Large intestine (tissue), 12 donors: ENCODE data around the gene TOGARAM1. TPM values are rescaled to one million over a fixed set of nuclear protein-coding genes. Genes with fewer than 3 reads are reported as not detected.

ENCODE experiments used
- DNase-seq, 2 donors: peaks; one replicate each; pipeline versions ENCODE4 v3.0.0 to v3.0.0-alpha.2; 2013
- H3K27ac ChIP-seq: one replicate; pipeline ENCODE4 v1.5.1; 2013; ENCODE audit warnings: low read length
- H3K27me3 ChIP-seq: 2 replicates; pipeline ENCODE4 v1.6.1; 2013; ENCODE audit warnings: low read length; ENCODE audit not compliant: control insufficient read depth, insufficient read depth
- H3K36me3 ChIP-seq: 2 replicates; pipeline ENCODE4 v1.6.1; 2013; ENCODE audit warnings: low read length; ENCODE audit not compliant: control insufficient read depth, insufficient read depth
- H3K4me1 ChIP-seq: one replicate; pipeline ENCODE4 v1.6.1; 2013; ENCODE audit warnings: low read length; ENCODE audit not compliant: control insufficient read depth, insufficient read depth
- H3K4me3 ChIP-seq: one replicate; pipeline ENCODE4 v1.5.1; 2013; ENCODE audit warnings: low read length
- H3K9me3 ChIP-seq: one replicate; pipeline ENCODE4 v1.6.1; 2013; ENCODE audit warnings: mild to moderate bottlenecking, low read depth, low read length, moderate library complexity; ENCODE audit not compliant: control insufficient read depth
- WGBS: methylation state at CpG from one replicate; pipeline ENCODE4 v1.1.5; 2013; ENCODE audit warnings: low lambda C conversion rate; ENCODE audit not compliant: insufficient coverage; 5-methylcytosine and 5-hydroxymethylcytosine counted together
- long read RNA-seq, 11 donors: transcript quantifications; one replicate each; lab custom pipeline, GENCODE V29; 2026
- polyA plus RNA-seq: library from polyadenylated mRNA; unstranded; fragments of 120-200 nt; gene quantifications from one replicate; pipeline ENCODE4 v1.2.1, GENCODE V29; 2013

The TOGARAM1 gene, protein sequence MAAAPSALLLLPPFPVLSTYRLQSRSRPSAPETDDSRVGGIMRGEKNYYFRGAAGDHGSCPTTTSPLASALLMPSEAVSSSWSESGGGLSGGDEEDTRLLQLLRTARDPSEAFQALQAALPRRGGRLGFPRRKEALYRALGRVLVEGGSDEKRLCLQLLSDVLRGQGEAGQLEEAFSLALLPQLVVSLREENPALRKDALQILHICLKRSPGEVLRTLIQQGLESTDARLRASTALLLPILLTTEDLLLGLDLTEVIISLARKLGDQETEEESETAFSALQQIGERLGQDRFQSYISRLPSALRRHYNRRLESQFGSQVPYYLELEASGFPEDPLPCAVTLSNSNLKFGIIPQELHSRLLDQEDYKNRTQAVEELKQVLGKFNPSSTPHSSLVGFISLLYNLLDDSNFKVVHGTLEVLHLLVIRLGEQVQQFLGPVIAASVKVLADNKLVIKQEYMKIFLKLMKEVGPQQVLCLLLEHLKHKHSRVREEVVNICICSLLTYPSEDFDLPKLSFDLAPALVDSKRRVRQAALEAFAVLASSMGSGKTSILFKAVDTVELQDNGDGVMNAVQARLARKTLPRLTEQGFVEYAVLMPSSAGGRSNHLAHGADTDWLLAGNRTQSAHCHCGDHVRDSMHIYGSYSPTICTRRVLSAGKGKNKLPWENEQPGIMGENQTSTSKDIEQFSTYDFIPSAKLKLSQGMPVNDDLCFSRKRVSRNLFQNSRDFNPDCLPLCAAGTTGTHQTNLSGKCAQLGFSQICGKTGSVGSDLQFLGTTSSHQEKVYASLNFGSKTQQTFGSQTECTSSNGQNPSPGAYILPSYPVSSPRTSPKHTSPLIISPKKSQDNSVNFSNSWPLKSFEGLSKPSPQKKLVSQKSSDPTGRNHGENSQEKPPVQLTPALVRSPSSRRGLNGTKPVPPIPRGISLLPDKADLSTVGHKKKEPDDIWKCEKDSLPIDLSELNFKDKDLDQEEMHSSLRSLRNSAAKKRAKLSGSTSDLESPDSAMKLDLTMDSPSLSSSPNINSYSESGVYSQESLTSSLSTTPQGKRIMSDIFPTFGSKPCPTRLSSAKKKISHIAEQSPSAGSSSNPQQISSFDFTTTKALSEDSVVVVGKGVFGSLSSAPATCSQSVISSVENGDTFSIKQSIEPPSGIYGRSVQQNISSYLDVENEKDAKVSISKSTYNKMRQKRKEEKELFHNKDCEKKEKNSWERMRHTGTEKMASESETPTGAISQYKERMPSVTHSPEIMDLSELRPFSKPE (N-terminal part only)
- 20.3 TPM for polyA plus RNA-seq
- long read RNA-seq, donor 1, partial matches to known transcripts, result 6 of 6 reads
- long read RNA-seq, donor 1, other reads (novel, unspliced or antisense), result 0 of 6 reads
- long read RNA-seq, donor 2, full-length matches to known transcripts, result 2 of 15 reads
- long read RNA-seq, donor 2, partial matches to known transcripts, result 13 of 15 reads
- long read RNA-seq, donor 2, other reads (novel, unspliced or antisense), result 0 of 15 reads
- long read RNA-seq, donor 3, result 0 reads
- long read RNA-seq, donor 4, result 0 reads
- long read RNA-seq, donor 5, result 0 reads
- long read RNA-seq, donor 6, full-length matches to known transcripts, result 2 of 2 reads
- long read RNA-seq, donor 6, partial matches to known transcripts, result 0 of 2 reads
- long read RNA-seq, donor 6, other reads (novel, unspliced or antisense), result 0 of 2 reads
- long read RNA-seq, donor 7, result 0 reads
- long read RNA-seq, donor 8, full-length matches to known transcripts, result 2 of 13 reads
- long read RNA-seq, donor 8, partial matches to known transcripts, result 11 of 13 reads
- long read RNA-seq, donor 8, other reads (novel, unspliced or antisense), result 0 of 13 reads
- long read RNA-seq, donor 9, full-length matches to known transcripts, result 2 of 8 reads
- long read RNA-seq, donor 9, partial matches to known transcripts, result 6 of 8 reads
- long read RNA-seq, donor 9, other reads (novel, unspliced or antisense), result 0 of 8 reads
- long read RNA-seq, donor 10, result 0 reads
- long read RNA-seq, donor 11, full-length matches to known transcripts, result 1 of 1 reads
- long read RNA-seq, donor 11, partial matches to known transcripts, result 0 of 1 reads
- long read RNA-seq, donor 11, other reads (novel, unspliced or antisense), result 0 of 1 reads

DNA sequence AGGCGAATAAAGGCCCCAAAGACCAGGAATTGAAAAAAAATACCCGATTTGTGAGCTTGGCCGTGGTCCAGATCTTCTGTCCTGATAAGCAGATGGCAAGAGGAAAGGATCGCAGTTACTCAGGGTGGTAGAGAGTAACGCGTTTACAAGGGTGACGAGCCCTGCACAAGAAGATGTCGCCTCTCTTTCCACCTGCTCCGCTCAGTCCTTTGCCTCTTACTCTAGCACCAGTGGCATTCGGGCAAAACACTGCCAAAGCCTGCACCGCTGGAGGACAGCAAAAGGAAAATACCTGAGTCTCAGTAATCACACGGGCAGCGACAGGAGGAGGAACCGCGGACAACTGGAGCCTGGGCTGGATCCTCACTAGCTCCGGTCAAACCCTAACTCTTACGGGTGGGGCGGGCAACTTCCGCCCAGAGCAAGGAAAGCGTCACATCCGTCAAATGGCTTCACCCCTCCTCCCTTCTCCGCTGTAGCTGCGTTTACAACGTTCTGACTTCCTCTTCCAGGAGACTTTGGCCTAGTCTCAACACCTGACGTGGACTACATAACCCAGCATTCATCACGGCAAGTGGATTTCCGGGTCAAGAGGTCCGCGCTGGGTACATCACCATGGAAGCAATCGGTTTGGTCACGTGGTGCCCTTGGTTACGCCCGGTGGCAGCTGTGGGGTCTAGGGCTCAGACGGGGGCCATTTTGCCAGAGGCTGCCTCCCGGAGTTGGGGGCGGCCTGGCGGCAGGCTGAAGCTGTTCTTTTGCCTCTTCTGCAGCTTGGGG, at the start of gene TOGARAM1, which contains the start of gene KLHL28:
TSS of gene TOGARAM1 (plus strand) at position 637 of the 780 bp plus-strand sequence. CDS start 232 bp downstream, outside the sequence.
TSS of gene KLHL28 (minus strand) at position 394 of the 780 bp plus-strand sequence. CDS start 16,019 bp downstream, outside the sequence.
- H3K36me3 ChIP-seq, result peaks cover 2% of the 10 kb centered on the region
- H3K4me3 ChIP-seq, result peak within 1 kb of the TSS; percentile 85
- DNase-seq, result peak; percentile 100
- peaks cover 7% of the 10 kb centered on the region for H3K4me1 ChIP-seq
- WGBS, result 0% methylated on average over 1 of the region's 37 CpGs
- peak within 1 kb of the TSS; percentile 95 for H3K27ac ChIP-seq
- H3K9me3 ChIP-seq, result no peaks in the 10 kb centered on the region
- H3K27me3 ChIP-seq, result no peaks in the 10 kb centered on the region

DNA sequence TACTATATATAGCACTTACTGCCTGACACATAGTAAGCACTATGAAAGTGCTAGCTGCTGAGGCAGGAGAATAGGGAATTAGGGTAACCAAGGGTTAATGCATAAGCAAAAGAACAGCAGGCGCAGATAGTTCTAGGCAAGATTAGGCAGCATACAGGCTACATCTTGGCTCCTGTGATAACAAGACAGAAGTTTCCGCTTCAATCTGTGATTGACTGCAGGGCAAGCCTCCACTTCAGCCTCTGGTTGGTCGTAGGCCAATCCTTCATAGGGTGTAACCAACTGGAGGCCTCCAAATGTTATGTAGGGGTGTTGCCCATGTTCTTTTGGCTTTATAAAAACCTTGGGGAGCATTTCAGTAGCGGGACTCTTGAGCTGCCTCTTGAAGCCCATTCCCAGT, 47.1 kb upstream of the TOGARAM1 start:
- Histone ChIP-seq H3K4me1 (peaks cover 3% of the 10 kb centered on the region), H3K27me3 (peaks cover 23% of the 10 kb centered on the region), H3K4me3 (no peak overlapping the region), H3K36me3 (no peaks in the 10 kb centered on the region), H3K27ac (no peak overlapping the region), H3K9me3 (peaks cover 7% of the 10 kb centered on the region)
- no CpG with 5 or more reads among the region's 4 CpGs for WGBS
- no peak for DNase-seq

DNA sequence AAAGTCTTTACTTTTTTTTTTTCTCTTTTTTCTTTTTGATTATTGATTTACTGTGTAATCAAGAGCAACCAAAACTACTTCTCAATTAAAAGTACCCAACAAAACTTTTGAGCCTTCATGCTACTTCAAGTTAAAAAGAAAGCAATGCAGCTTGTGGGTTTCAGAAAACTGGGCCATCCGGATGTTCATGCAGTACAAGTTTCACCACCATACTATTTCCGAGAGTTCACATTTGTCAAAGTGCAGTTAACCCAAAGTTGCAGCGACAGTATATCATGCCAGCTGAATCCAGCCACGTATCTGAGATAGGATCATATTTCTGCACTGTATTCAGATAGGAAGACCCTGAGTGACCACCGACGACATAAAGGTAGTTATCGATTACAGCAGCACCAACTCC, 33.2 kb upstream of the TOGARAM1 start:
- no peak overlapping the region for H3K4me3 ChIP-seq
- H3K4me1 ChIP-seq, result no peaks in the 10 kb centered on the region
- H3K9me3 ChIP-seq, result no peaks in the 10 kb centered on the region
- H3K27me3 ChIP-seq, result no peaks in the 10 kb centered on the region
- no CpG with 5 or more reads among the region's 7 CpGs for WGBS
- no peak overlapping the region for H3K27ac ChIP-seq
- H3K36me3 ChIP-seq, result no peaks in the 10 kb centered on the region
- no peak for DNase-seq

DNA sequence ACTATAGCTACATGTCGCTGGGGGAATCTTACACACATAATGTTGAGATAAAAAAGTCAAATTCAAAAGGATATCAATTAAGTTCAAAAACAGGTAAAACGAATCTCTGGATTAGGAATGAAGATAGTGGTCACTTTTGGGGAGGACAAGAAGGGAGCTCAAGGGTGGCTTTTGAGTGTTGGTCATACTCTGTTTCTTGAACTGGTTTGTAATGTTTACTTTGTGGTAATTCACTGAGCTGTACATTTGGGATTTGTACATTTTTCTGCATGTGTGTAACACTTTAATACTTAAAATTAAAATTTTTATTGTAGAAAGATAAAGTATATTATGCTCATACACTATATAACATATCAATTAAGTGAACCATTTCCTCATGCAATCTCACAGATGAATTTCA, 26.8 kb upstream of the TOGARAM1 start:
- no peaks in the 10 kb centered on the region for H3K9me3 ChIP-seq
- WGBS, result 90% methylated on average over 2 of the region's 2 CpGs
- H3K4me3 ChIP-seq, result no peak overlapping the region
- H3K36me3 ChIP-seq, result peaks cover 25% of the 10 kb centered on the region
- H3K4me1 ChIP-seq, result no peaks in the 10 kb centered on the region
- no peak for DNase-seq
- no peak overlapping the region for H3K27ac ChIP-seq
- no peaks in the 10 kb centered on the region for H3K27me3 ChIP-seq

DNA sequence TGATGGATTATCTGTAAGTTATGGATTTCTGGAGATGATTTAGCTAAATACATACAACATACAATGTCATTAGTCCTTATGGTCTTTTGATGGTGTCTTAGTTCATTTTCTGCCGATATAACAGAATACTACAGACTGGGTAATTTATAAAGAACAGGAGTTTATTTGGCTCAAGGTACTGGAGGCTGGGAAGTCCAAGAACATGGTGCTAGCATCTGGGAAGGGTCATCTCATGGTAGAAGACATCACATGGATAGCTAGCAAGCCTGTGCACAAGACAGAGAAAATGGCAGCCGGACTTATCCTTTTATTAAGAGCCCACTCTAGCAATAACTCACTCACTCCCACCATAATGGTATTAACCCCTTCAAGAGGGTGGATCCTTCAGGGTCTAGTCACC, 24.4 kb upstream of the TOGARAM1 start:
- Histone ChIP-seq H3K9me3 (no peaks in the 10 kb centered on the region), H3K4me1 (no peaks in the 10 kb centered on the region), H3K27me3 (no peaks in the 10 kb centered on the region), H3K27ac (no peak overlapping the region), H3K36me3 (peaks cover 35% of the 10 kb centered on the region), H3K4me3 (no peak overlapping the region)
- no CpG with 5 or more reads among the region's 2 CpGs for WGBS
- no peak for DNase-seq

DNA sequence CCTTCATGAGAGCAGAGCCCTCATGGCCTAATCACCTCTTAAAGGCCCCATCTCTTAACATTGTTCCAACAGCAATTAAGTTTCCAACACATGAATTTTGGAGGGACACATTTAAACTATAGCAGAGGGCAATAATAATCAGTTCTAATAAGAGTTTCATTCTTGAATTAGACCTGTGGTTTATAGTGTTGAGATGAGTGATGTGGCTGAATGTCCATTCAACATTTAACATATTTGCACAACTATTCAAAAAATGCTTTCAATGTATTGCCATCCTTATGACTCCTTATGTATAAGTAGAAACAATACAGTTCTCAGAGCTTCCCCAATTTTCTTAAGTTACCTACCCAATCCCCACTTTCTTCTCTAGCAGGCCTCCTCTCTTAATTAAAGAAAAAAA, 21.8 kb upstream of the TOGARAM1 start:
- DNase-seq, result no peak
- no peaks in the 10 kb centered on the region for H3K4me1 ChIP-seq
- H3K36me3 ChIP-seq, result peaks cover 36% of the 10 kb centered on the region
- no peaks in the 10 kb centered on the region for H3K9me3 ChIP-seq
- H3K27me3 ChIP-seq, result no peaks in the 10 kb centered on the region
- no peak overlapping the region for H3K27ac ChIP-seq
- no peak overlapping the region for H3K4me3 ChIP-seq

DNA sequence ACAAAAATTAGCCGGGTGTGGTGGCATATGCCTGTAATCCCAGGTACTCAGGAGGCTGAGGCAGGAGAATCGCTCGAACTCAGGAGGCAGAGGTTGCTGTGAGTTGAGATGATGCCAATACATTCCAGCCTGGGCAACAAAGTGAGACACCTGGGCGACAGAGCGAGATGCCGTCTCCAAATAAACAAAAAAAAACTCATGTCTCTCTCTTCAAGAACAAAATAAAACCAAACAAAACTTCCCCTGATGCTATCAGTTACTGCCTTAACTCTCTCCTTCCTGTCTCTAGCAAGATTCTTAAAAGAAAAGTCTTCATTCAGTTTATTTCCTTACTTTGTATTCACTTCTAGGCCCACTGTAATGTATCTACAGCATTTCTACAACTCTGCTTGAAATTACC, 21.0 kb upstream of the TOGARAM1 start:
- Histone ChIP-seq H3K27ac (no peak overlapping the region), H3K9me3 (no peaks in the 10 kb centered on the region), H3K4me3 (no peak overlapping the region), H3K36me3 (peaks cover 41% of the 10 kb centered on the region), H3K27me3 (no peaks in the 10 kb centered on the region), H3K4me1 (no peaks in the 10 kb centered on the region)
- WGBS, result no CpG with 5 or more reads among the region's 6 CpGs
- DNase-seq, result no peak

DNA sequence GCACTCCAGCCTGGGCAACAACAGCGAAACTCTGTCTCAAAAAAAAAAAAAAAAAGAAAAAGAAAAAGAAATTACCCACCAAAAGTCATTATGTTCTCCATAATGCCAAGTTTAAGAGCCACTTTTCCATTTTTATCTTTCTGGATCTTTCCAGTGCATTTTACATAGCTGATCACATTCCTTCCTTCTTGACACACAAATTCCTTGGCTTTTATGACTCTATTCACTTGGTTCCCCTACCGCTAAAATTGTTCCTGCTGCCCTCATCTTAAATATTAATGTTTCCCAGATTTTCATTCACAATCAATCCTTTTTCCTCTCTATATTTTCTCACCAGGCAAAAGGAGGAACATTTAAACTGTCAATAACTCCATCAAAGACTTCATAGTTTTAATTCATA, 20.4 kb upstream of the TOGARAM1 start:
- no peaks in the 10 kb centered on the region for H3K9me3 ChIP-seq
- no peak overlapping the region for H3K4me3 ChIP-seq
- 100% methylated on average over 1 of the region's 2 CpGs for WGBS
- H3K27ac ChIP-seq, result no peak overlapping the region
- H3K36me3 ChIP-seq, result peaks cover 40% of the 10 kb centered on the region
- DNase-seq, result no peak
- no peaks in the 10 kb centered on the region for H3K27me3 ChIP-seq
- H3K4me1 ChIP-seq, result no peaks in the 10 kb centered on the region
